HG03175 (cell line): ENCODE results near the gene ISCU.
A peak's percentile ranks its signal among the peaks of the same experiment; 100 is the strongest.
"Not testable (repeated sequence)": the region's sequence is repeated elsewhere in the genome, so short reads cannot be mapped to it uniquely, and the experiment has no call there.

Experiments
- ATAC-seq: cut with Tn5 transposase; IDR thresholded peaks from one replicate; pipeline ENCODE4 v1.9.1; 2021; ENCODE audit warnings: mild to moderate bottlenecking, moderate library complexity; ENCODE audit not compliant: unreplicated experiment

Gene ISCU

GRCh38 chr12:108616941-108617858, 54.8 kb downstream of the ISCU start:
- ATAC-seq = peak; percentile 64

GRCh38 chr12:108618079-108618952, 55.9 kb downstream of the ISCU start:
- peak; percentile 61 for ATAC-seq

DNA sequence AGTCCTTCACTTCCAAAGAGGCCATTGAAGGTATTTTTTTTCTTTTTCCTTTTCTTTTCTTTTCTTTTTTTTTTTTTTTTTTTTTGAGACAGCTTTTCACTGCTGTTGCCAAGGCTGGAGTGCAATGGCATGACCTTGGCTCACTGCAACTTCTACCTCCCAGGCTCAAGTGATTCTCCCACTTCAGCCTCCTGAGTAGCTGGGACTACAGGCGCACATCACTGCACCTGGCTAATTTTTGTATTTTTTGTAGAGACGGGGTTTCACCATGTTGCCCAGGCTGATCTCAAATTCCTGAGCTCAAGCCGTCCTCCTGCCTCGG, 56.5 kb downstream of the ISCU start:
- not testable (repeated sequence) for ATAC-seq
